Ovary (tissue), 9 donors: ENCODE results near the gene ST6GALNAC4. TPM values are rescaled to one million over a fixed set of nuclear protein-coding genes. Genes with fewer than 3 reads are reported as not detected.

Experiments
- DNase-seq, 5 donors: peaks; one replicate each; pipeline ENCODE4 v3.0.0-alpha.2; 2019 to 2020
- H3K27ac ChIP-seq, 2 donors: fragments of 200-600 bp; one replicate each; pipeline versions ENCODE4 v1.5.1 to v1.8.0; 2019 to 2022
- H3K27me3 ChIP-seq: fragments of 200-600 bp; one replicate; pipeline ENCODE4 v1.8.0; 2022
- H3K36me3 ChIP-seq: fragments of 200-600 bp; sonication (generic); one replicate; pipeline ENCODE4 v1.5.1; 2019
- H3K4me1 ChIP-seq: one replicate; pipeline ENCODE4 v1.8.1; 2013; ENCODE audit warnings: mild to moderate bottlenecking, moderate library complexity; ENCODE audit not compliant: insufficient read depth
- H3K4me3 ChIP-seq: fragments of 200-600 bp; sonication (generic); one replicate; pipeline ENCODE4 v1.5.1; 2017
- H3K9me3 ChIP-seq, 2 donors: fragments of 200-600 bp in 1 of 2; sonication (generic) in 1 of 2; one replicate each; pipeline versions ENCODE4 v1.5.1 to v1.8.1; 2013 to 2019; ENCODE audit warnings: mild to moderate bottlenecking in 1 of 2, moderate library complexity in 1 of 2
- CTCF ChIP-seq, 3 donors: fragments of 450-650 bp in 2 of 3; fragments of 200-600 bp in 1 of 3; IDR thresholded peaks; one replicate each; pipeline versions ENCODE4 v1.5.1 to v1.8.0; 2016 to 2022; ENCODE audit warnings: antibody characterized with exemption in 3 of 3, mild to moderate bottlenecking in 1 of 3
- EP300 ChIP-seq: sonication (generic); formaldehyde crosslinking; IDR thresholded peaks from one replicate; pipeline ENCODE4 v1.6.1; 2017; ENCODE audit warnings: antibody characterized with exemption
- POLR2A ChIP-seq: fragments of 450-650 bp; IDR thresholded peaks from one replicate; pipeline ENCODE4 v1.6.1; 2017; ENCODE audit warnings: antibody characterized with exemption, mild to moderate bottlenecking, moderate library complexity
- WGBS, 3 donors: extraction: QIAGEN DNeasy Blood & Tissue Kit in 1 of 3; methylation state at CpG; one replicate each; pipeline versions ENCODE4 v1.1.5 to v1.1.7; 2013 to 2017; 5-methylcytosine and 5-hydroxymethylcytosine counted together
- intact Hi-C, 4 donors: fragments of 100-400 bp; cut with DNase I; formaldehyde crosslinking; loops; one replicate each; pipeline versions ENCODE4 v1.11.0 to v1.15.1; 2022 to 2023
- polyA plus RNA-seq, 2 donors: library from polyadenylated mRNA; stranded (reverse); fragments of 200-250 nt in 1 of 2; fragments of 350-450 nt in 1 of 2; fragmentation: Illumina TruSeq in 1 of 2; extraction: RNeasy Lipid Tissue Mini Kit (QIAGEN cat#74804) in 1 of 2; gene quantifications; one replicate each; pipeline ENCODE4 v1.2.3, GENCODE V29; 2013 to 2014
- total RNA-seq, 7 donors: library from RNA; depleted of rRNA in 2 of 7; stranded (reverse); fragments of >200 nt in 2 of 7; fragmentation: NEBNext Ultra II Directional in 3 of 7; extraction: Animal tissue kit (Norgen Biotek cat#: 25700) in 3 of 7; gene quantifications; one replicate each; pipeline versions ENCODE4 v1.1.0 to v1.2.4, GENCODE V29; 2016 to 2023
- donor health status: DM: no; HTN: no; CAD: no; lungs with moderate emphysema.
- donor health status: DM: no; HTN: no; CAD: no.
- donor health status: Bipolar disorder and iron deficiency.
- donor health status: DM: yes; HTN: yes; CAD: no.
- donor health status: DM: no; HTN: no; CAD: no.
- donor health status: DM: yes; HTN: yes; CAD: no.

The ST6GALNAC4 gene
- total and polyA plus RNA-seq, 9 donors: 2.2 to 58.4 (median 45.8) TPM

GRCh38 chr9:127930231-127931091, 13.6 kb upstream of the ST6GALNAC4 start, which contains the start of gene PIP5KL1:
PIP5KL1 (minus strand) TSS chr9:127930777; CDS start chr9:127930752, 25 bp downstream.
- Histone ChIP-seq H3K4me3 (peak within 1 kb of the TSS; percentile 40), H3K27ac (no peak within 1 kb of the TSS), H3K27me3 (no peaks in the 10 kb centered on the region), H3K4me1 (peaks cover 6% of the 10 kb centered on the region), H3K36me3 (no peaks in the 10 kb centered on the region), H3K9me3 (no peaks in the 10 kb centered on the region)
- peak; percentile 79 to 91 (median 86) for DNase-seq
- 1 to 2% (median 2%) methylated on average over 54 to 70 of the region's 70 CpGs for WGBS, 3 donors
- intact Hi-C loops: no loop called here
- TF ChIP-seq CTCF (IDR thresholded peaks at IDR 0.05) (no peak), EP300 (no peak), POLR2A (no peak)

- H3K4me3 ChIP-seq: no peak overlapping the region
- intact Hi-C loops: loop anchor here in 2 of 4 donors (10.0 kb wide), 1 partner anchor 425 kb away; no protein-coding TSS in a partner anchor
- H3K27ac ChIP-seq: no peak overlapping the region
- H3K36me3 ChIP-seq: no peaks in the 10 kb centered on the region
- H3K9me3 ChIP-seq: no peaks in the 10 kb centered on the region
- H3K4me1 ChIP-seq: peaks cover 6% of the 10 kb centered on the region
- TF ChIP-seq POLR2A: no peak
- TF ChIP-seq CTCF (IDR thresholded peaks at IDR 0.05): no peak
- WGBS, 3 donors: 69 to 76% (median 72%) methylated on average over 9 to 10 of the region's 10 CpGs
- H3K27me3 ChIP-seq: no peaks in the 10 kb centered on the region
- no peak for DNase-seq
Observed at GRCh38 chr9:127929625-127929979, 12.8 kb upstream of the ST6GALNAC4 start.

GRCh38 chr9:127928676-127929624, 12.1 kb upstream of the ST6GALNAC4 start:
- intact Hi-C loops: loop anchor here in 2 of 4 donors (10.0 kb wide), 1 partner anchor 424 kb away; no protein-coding TSS in a partner anchor
- WGBS, 3 donors: 67 to 70% (median 69%) methylated on average over 11 of the region's 11 CpGs
- H3K9me3 ChIP-seq: no peaks in the 10 kb centered on the region
- no peak for DNase-seq
- no peaks in the 10 kb centered on the region for H3K27me3 ChIP-seq
- TF ChIP-seq POLR2A (no peak), EP300 (no peak), CTCF (IDR thresholded peaks at IDR 0.05) (no peak)
- no peak overlapping the region for H3K27ac ChIP-seq
- H3K4me3 ChIP-seq: no peak overlapping the region
- H3K4me1 ChIP-seq: peaks cover 6% of the 10 kb centered on the region
- no peaks in the 10 kb centered on the region for H3K36me3 ChIP-seq

- H3K9me3 ChIP-seq: no peaks in the 10 kb centered on the region
- intact Hi-C loops: loop anchor here in 2 of 4 donors (10.0 kb wide), 1 partner anchor 423 kb away; no protein-coding TSS in a partner anchor
- H3K36me3 ChIP-seq: no peaks in the 10 kb centered on the region
- 26 to 30% (median 27%) methylated on average over 24 of the region's 24 CpGs for WGBS, 3 donors
- no peak for TF ChIP-seq CTCF (IDR thresholded peaks at IDR 0.05)
- TF ChIP-seq EP300: no peak
- TF ChIP-seq POLR2A: no peak
- no peak overlapping the region for H3K27ac ChIP-seq
- H3K27me3 ChIP-seq: no peaks in the 10 kb centered on the region
- H3K4me1 ChIP-seq: peaks cover 6% of the 10 kb centered on the region
- DNase-seq: no peak
- H3K4me3 ChIP-seq: no peak overlapping the region
Observed at GRCh38 chr9:127927988-127928675, 11.3 kb upstream of the ST6GALNAC4 start.
